Uterus (tissue), 2 donors: ENCODE data around the gene UBASH3B.

Source experiments
- POLR2A ChIP-seq, 2 donors: fragments of 450-650 bp; IDR thresholded peaks; one replicate each; pipeline ENCODE4 v1.6.1; 2016; ENCODE audit warnings: antibody characterized with exemption in 2 of 2, mild to moderate bottlenecking in 1 of 2, moderate library complexity in 1 of 2
- TF ChIP-seq, protein P1 (sequence below), 4 experiments: fragments of 200-600 bp in 2 of 4; fragments of 450-650 bp in 2 of 4; sonication (generic) in 2 of 4; IDR thresholded peaks; one replicate each; pipeline ENCODE4 v1.5.1; 2016 to 2019; ENCODE audit warnings: antibody characterized with exemption in 4 of 4, mild to moderate bottlenecking in 2 of 4, moderate library complexity in 1 of 4

DNA sequence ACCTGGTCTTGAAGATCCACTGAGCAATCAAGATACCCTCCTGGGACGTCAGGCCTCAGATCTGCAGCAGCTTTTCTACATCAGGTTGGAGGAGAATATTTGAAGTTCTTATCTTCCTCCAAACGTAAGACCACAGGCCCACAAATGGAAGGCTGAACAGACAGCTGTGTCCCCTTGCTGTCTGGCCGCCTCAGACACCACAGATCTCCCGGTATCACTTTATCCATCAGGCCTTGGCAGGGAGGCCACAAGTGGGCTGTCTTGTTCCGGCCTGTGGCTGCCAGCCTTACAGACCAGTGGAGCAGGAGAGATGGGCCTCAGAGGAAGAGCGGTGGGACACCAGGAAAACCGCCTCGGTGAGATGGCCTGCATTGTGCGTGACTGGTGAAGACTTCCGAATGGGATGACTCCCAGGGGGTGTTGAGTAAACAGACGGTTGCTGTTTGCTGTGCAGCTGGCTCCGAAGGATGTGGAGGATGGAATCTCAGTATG is 15.9 kb downstream of the UBASH3B start:
- TF ChIP-seq, protein P1, sequence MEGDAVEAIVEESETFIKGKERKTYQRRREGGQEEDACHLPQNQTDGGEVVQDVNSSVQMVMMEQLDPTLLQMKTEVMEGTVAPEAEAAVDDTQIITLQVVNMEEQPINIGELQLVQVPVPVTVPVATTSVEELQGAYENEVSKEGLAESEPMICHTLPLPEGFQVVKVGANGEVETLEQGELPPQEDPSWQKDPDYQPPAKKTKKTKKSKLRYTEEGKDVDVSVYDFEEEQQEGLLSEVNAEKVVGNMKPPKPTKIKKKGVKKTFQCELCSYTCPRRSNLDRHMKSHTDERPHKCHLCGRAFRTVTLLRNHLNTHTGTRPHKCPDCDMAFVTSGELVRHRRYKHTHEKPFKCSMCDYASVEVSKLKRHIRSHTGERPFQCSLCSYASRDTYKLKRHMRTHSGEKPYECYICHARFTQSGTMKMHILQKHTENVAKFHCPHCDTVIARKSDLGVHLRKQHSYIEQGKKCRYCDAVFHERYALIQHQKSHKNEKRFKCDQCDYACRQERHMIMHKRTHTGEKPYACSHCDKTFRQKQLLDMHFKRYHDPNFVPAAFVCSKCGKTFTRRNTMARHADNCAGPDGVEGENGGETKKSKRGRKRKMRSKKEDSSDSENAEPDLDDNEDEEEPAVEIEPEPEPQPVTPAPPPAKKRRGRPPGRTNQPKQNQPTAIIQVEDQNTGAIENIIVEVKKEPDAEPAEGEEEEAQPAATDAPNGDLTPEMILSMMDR (IDR thresholded peaks at IDR 0.05) = no peak
- no peak for TF ChIP-seq POLR2A (IDR thresholded peaks at IDR 0.05)
